HL-60 (cell line): Measurements from ENCODE around the gene RHOU.
"Not testable (repeated sequence)": the region's sequence is repeated elsewhere in the genome, so short reads cannot be mapped to it uniquely, and the experiment has no call there.

Experiments used
- DNase-seq, 2 experiments: peaks; one replicate each; pipeline ENCODE4 v3.0.0-alpha.2; 2010 to 2020; ENCODE audit warnings: low read depth in 1 of 2, low spot score in 1 of 2
- H3K27ac ChIP-seq: fragments of 250-450 bp; sonication (Bioruptor Pico); replicated peaks from 2 replicates; pipeline ENCODE4 v1.5.1; 2020; ENCODE audit warnings: mild to moderate bottlenecking, moderate library complexity
- H3K27me3 ChIP-seq: fragments of 250-450 bp; sonication (Bioruptor Pico); 2 replicates; pipeline ENCODE4 v1.5.1; 2021; ENCODE audit warnings: mild to moderate bottlenecking, moderate library complexity; ENCODE audit not compliant: insufficient read depth, poor library complexity, severe bottlenecking
- H3K4me3 ChIP-seq: replicated peaks from 2 replicates; pipeline ENCODE4 v1.5.1; 2011; ENCODE audit warnings: mild to moderate bottlenecking, control low read depth, low read length; ENCODE audit not compliant: insufficient read depth
- GABPA ChIP-seq: IDR thresholded peaks from 2 replicates; pipeline ENCODE4 v1.6.1; 2012; ENCODE audit warnings: low read depth
- POLR2AphosphoS5 ChIP-seq: IDR thresholded peaks from 2 replicates; pipeline ENCODE4 v1.6.1; 2012; ENCODE audit warnings: low read depth
- SPI1 ChIP-seq: IDR thresholded peaks from 2 replicates; pipeline ENCODE4 v1.6.1; 2012; ENCODE audit warnings: low read depth, mild to moderate bottlenecking, borderline replicate concordance
- TF ChIP-seq, protein P1 (sequence below): IDR thresholded peaks from one replicate; pipeline ENCODE4 v1.5.1; 2011; ENCODE audit warnings: low read length, control low read depth, inconsistent platforms; ENCODE audit not compliant: insufficient read depth
- TF ChIP-seq, protein P2 (sequence below): IDR thresholded peaks from 2 replicates; pipeline ENCODE4 v1.6.1; 2012; ENCODE audit warnings: low read depth; ENCODE audit not compliant: insufficient replicate concordance

RHOU gene

DNA sequence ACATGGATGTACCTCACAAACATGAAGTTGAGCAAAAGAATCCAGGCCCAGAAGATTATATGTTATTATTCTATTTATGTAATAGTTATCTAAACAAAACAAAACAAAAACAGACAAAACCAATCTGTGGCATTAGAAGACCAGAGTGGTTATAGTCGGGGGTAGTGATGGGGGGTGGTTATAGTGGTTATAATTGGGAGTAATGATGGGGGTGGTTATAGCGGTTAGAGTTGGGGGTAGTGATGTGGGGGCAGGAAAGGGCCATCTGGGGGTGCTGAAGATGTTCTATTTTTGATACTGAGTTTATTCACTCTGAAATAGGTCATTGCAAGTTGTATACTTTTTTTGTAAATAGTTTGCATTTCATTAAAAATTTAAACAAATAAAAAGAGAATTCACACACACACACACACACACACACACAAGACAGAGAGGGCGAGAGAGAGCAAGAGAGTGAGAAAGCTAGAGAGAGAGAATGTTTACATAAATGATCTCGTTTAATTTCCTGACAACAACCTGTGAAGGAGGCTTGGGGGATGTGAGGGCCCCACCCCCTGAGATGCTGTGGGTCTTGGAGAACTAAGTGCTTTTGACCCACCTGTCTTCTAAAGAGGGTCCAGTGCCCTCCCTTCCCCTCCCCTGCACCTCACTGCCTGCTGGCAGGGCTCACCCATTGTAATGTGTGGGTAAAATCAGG lies 37.4 kb downstream of the RHOU start:
- TF ChIP-seq SPI1 = no peak
- TF ChIP-seq, protein P1, sequence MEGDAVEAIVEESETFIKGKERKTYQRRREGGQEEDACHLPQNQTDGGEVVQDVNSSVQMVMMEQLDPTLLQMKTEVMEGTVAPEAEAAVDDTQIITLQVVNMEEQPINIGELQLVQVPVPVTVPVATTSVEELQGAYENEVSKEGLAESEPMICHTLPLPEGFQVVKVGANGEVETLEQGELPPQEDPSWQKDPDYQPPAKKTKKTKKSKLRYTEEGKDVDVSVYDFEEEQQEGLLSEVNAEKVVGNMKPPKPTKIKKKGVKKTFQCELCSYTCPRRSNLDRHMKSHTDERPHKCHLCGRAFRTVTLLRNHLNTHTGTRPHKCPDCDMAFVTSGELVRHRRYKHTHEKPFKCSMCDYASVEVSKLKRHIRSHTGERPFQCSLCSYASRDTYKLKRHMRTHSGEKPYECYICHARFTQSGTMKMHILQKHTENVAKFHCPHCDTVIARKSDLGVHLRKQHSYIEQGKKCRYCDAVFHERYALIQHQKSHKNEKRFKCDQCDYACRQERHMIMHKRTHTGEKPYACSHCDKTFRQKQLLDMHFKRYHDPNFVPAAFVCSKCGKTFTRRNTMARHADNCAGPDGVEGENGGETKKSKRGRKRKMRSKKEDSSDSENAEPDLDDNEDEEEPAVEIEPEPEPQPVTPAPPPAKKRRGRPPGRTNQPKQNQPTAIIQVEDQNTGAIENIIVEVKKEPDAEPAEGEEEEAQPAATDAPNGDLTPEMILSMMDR = no peak
- TF ChIP-seq GABPA = no peak
- TF ChIP-seq, protein P2, sequence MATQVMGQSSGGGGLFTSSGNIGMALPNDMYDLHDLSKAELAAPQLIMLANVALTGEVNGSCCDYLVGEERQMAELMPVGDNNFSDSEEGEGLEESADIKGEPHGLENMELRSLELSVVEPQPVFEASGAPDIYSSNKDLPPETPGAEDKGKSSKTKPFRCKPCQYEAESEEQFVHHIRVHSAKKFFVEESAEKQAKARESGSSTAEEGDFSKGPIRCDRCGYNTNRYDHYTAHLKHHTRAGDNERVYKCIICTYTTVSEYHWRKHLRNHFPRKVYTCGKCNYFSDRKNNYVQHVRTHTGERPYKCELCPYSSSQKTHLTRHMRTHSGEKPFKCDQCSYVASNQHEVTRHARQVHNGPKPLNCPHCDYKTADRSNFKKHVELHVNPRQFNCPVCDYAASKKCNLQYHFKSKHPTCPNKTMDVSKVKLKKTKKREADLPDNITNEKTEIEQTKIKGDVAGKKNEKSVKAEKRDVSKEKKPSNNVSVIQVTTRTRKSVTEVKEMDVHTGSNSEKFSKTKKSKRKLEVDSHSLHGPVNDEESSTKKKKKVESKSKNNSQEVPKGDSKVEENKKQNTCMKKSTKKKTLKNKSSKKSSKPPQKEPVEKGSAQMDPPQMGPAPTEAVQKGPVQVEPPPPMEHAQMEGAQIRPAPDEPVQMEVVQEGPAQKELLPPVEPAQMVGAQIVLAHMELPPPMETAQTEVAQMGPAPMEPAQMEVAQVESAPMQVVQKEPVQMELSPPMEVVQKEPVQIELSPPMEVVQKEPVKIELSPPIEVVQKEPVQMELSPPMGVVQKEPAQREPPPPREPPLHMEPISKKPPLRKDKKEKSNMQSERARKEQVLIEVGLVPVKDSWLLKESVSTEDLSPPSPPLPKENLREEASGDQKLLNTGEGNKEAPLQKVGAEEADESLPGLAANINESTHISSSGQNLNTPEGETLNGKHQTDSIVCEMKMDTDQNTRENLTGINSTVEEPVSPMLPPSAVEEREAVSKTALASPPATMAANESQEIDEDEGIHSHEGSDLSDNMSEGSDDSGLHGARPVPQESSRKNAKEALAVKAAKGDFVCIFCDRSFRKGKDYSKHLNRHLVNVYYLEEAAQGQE = no peak
- no peak for TF ChIP-seq POLR2AphosphoS5
- Histone ChIP-seq H3K4me3 (no peak overlapping the region), H3K27me3 (no peaks in the 10 kb centered on the region), H3K27ac (no peak overlapping the region)
- no peak for DNase-seq

DNA sequence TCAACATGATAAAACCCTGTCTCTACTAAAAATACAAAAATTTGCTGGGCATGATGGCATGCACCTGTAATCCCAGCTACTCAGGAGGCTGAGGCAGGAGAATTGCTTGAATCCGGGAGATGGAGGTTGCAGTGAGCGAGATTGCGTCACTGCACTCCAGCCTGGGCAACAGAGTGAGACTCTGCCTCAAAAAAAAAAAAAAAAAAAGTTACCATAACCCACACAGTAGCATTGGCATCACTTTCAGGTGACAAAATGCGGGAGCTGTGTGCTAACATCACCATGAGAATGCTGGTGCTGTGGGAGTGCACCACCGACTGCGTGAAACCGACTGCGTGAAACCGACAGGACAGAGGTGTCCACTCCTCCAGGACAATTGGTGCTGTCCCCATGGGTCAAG lies 40.7 kb downstream of the RHOU start:
- H3K4me3 ChIP-seq, H3K27ac ChIP-seq, DNase-seq, H3K27me3 ChIP-seq: not testable (repeated sequence)

DNA sequence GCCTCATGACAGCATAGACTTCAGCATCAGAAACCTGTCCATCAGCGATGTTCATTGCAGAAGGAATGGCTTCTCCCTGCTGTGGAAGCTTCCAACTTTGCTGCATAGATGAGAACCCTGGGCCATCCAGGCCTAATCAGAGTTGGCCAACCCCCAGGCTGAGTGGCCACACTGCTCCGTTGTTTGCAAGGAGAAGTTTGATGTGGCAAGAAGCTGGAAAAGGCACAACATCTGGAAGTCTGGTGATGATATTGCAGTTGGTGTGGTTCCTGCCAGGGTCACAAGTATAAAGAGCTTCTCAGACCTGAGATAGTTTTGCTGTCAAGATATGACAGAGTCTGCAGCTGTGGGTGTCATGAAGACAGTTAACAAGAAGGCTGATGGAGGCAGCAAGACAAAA lies 41.2 kb downstream of the RHOU start:
- Histone ChIP-seq H3K27ac (no peak overlapping the region), H3K4me3 (no peak overlapping the region), H3K27me3 (no peaks in the 10 kb centered on the region)
- no peak for DNase-seq
- TF ChIP-seq, protein P2 = no peak
- no peak for TF ChIP-seq GABPA

DNA sequence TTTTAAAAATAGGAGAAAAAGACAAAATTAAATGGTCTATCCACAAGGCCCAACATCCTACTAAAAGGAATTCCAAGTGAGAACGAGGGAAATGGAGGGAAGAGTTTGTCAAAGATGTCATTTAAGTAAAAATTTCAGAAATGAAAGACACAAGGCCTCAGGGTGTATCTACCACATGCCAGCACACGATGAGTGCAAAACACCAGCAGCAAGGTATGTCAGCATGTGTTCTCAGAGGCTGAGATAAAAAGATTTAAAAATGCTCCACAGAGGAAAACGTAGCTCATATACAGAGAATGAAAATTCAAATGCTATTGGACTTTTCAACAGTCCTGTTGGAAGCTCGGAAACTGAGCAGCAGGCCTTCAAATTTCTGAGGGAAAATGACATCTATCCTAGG lies 42.0 kb downstream of the RHOU start:
- no peak for DNase-seq
- Histone ChIP-seq H3K4me3 (no peak overlapping the region), H3K27ac (no peak overlapping the region), H3K27me3 (no peaks in the 10 kb centered on the region)
- TF ChIP-seq GABPA (no peak), SPI1 (no peak), POLR2AphosphoS5 (no peak)
- TF ChIP-seq, protein P1 = no peak
- TF ChIP-seq, protein P2 = no peak
